GM18520 (cell line): ENCODE measurements around the gene CPLX1.
"Not testable (repeated sequence)": the region's sequence is repeated elsewhere in the genome, so short reads cannot be mapped to it uniquely, and the experiment has no call there.

Source experiments
- ATAC-seq: cut with Tn5 transposase; IDR thresholded peaks from one replicate; pipeline ENCODE4 v1.9.1; 2021; ENCODE audit not compliant: unreplicated experiment

CPLX1 gene

DNA sequence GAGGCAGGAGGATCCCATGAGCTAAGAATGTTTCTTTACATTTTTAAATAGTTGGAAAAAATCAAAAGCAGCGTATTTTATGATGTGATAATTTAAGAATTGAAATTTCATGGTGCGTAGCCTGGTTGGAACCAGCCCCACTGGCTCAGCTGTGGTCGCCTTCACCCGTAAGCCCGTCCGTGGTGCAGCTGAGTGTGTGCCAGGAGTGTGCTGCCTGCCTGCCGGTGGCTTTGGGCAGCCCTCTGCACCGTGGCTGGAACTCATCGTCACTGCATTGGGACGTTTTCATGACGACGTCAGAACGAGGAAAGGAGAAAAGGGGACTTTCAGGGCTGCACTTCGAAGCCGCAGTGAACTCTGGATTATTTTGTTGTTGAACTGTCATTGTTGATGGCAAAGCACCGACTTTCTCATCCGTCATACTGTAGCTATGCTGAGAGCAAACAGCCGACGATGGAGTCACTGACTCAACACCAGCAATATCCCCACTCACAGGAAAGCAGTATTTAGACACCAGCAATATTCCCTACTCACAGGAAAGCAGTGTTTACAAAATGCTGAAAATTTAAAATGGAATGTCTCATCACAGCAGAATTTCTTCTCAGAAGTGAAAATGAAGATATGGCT lies 85.2 kb downstream of the CPLX1 start:
- no peak for ATAC-seq

DNA sequence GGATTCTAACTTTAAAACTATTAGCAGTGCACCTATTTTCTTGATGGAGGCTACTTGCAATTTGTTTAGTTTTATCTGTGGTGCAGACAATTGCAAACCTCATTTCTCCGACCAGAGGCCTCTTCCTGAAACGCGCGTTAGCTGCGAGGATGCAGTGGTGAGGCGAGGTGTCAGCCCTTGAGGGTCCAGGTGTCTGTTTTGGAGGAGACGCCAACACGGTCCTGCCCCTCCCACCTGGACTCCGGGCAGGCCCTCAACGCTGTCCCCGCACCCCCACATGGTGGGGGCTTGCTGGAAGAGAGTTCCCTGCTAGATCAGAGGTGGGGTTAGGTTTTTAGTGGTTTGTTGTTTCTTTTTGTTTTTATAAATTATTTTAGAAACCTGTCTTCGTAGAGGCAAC lies 85.9 kb downstream of the CPLX1 start:
- ATAC-seq, result no peak

DNA sequence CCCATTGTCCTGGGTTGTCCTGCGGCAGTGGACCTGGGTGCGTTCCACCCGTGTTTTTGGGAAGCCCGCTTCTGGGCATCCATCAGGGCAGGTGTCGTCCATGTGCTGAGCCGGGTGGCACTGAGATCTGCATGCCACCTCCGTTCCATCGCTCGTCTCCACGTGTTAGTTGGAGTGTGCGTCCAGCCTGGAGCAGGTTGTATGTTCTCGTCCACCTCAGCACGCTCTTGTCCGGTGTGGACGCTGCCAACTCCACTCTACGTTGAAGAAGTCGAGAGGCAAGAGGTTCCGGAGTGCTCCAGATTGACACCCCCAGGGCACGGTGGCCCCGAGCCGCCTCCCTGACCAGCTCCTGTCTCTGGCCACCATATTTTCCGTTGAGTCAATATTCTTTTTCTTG lies 86.4 kb downstream of the CPLX1 start:
- no peak for ATAC-seq

DNA sequence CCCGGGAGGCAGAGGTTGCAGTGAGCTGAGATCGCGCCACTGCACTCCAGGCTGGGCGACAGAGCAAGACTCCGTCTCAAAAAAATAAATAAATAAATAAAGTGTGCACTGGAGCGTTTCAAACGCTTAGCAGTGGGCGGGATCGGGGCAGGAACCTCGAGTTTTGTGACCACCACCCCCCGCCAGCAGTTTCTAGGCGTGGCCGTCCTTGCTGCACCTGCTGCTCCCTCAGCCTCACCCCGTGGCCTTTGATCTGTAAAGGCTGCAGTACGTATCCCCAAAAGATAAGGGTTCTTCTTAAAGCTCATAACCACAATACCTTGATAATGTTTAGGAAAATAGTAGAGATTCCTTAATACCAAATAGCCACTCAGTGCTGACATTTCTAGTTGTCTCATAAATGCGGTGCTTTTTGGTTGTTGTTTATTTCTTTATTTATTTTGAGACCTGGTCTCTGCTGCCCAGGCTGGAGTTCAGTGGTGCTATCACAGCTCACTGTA lies 87.1 kb downstream of the CPLX1 start:
- ATAC-seq, result no peak

DNA sequence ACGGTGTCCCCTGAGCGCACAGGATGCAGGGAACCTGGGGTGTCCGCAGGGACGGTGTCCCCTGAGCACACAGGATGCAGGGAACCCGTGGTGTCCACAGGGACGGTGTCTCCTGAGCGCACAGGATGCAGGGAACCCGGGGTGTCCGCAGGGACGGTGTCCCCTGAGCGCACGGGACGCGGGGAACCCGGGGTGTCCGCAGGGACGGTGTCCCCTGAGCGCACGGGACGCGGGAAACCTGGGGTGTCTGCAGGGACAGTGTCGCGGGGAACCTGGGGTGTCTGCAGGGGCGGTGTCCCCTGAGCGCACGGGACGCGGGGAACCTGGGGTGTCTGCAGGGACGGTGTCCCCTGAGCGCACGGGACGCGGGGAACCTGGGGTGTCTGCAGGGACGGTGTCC lies 89.4 kb downstream of the CPLX1 start:
- not testable (repeated sequence) for ATAC-seq

DNA sequence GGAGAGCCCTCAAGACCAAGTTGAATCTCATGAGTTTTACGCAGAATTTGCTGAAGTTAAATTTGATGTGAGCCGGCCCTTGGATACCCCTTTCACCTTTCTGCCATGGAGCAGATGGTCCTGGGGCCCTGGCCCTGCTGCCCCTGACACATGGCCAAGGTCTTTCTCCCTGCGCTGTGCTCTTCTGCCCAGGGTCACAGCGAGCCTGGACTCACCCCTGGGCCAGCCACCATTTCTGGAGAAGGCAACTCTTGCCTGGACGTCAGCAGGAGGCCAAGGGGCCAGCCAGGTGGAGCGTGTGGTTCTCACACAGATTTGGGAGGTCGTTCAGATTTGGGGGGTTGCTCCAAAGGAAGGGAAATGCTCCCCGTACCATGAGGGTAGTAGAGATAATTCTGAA lies 90.3 kb downstream of the CPLX1 start:
- ATAC-seq, result no peak
